Measurements from ENCODE around the gene GHDC. TPM values are rescaled to one million over a fixed set of nuclear protein-coding genes. Genes with fewer than 3 reads are reported as not detected.

Gene GHDC
- total RNA-seq, 2 experiments from 2014 or later = 6.8 to 8.3 TPM

GRCh38 chr17:42178817-42179216 lies 15.5 kb downstream of the GHDC start:
- TF ChIP-seq, protein P1, sequence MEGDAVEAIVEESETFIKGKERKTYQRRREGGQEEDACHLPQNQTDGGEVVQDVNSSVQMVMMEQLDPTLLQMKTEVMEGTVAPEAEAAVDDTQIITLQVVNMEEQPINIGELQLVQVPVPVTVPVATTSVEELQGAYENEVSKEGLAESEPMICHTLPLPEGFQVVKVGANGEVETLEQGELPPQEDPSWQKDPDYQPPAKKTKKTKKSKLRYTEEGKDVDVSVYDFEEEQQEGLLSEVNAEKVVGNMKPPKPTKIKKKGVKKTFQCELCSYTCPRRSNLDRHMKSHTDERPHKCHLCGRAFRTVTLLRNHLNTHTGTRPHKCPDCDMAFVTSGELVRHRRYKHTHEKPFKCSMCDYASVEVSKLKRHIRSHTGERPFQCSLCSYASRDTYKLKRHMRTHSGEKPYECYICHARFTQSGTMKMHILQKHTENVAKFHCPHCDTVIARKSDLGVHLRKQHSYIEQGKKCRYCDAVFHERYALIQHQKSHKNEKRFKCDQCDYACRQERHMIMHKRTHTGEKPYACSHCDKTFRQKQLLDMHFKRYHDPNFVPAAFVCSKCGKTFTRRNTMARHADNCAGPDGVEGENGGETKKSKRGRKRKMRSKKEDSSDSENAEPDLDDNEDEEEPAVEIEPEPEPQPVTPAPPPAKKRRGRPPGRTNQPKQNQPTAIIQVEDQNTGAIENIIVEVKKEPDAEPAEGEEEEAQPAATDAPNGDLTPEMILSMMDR (IDR thresholded peaks at IDR 0.05) = no peak
- Mint-ChIP-seq H3K9me3 (no peaks in the 10 kb centered on the region), H3K4me1 (ENCODE audit: low read depth) (peaks cover 32% of the 10 kb centered on the region), H3K4me3 (peak overlapping the region; percentile 38), H3K36me3 (ENCODE audit: low read depth) (no peaks in the 10 kb centered on the region), H3K27me3 (peaks cover 43% of the 10 kb centered on the region), H3K27ac (no peak overlapping the region)
- CTCF ChIA-PET = no interaction called here
- Histone ChIP-seq H3K27ac (ENCODE audit: low read depth in 1 of 2, low read length in 2 of 2) (no peak overlapping the region), H3K36me3 (ENCODE audit: insufficient read depth, low read length) (no peaks in the 10 kb centered on the region), H3K4me1 (ENCODE audit: insufficient read depth, low read length) (peaks cover 52% of the 10 kb centered on the region), H3K9me3 (ENCODE audit: control insufficient read depth in 1 of 2, insufficient read depth in 1 of 2, low read length in 2 of 2) (peaks cover 0 to 12% of the 10 kb centered on the region in 2 experiments), H3K27me3 (ENCODE audit: control insufficient read depth in 1 of 2, insufficient read depth in 2 of 2, low read length in 2 of 2) (peaks cover 0 to 15% of the 10 kb centered on the region in 2 experiments), H3K4me3 (ENCODE audit: low read length) (no peak overlapping the region)
- POLR2A ChIA-PET = no interaction called here
- ATAC-seq (ENCODE audit: poor library complexity) = no peak
- intact Hi-C loops (cut with DNase I, micrococcal nuclease) = loop anchor here in 1 of 2 experiments (2.0 kb wide), 1 partner anchor 22 kb away; no protein-coding TSS in a partner anchor
- peak in 4 of 14 experiments; percentile 11 to 76 (median 42) for DNase-seq

GRCh38 chr17:42177684-42178083 lies 16.6 kb downstream of the GHDC start:
- H3K4me3 Mint-ChIP-seq = peak overlapping the region; percentile 48
- H3K9me3 ChIP-seq (ENCODE audit: control insufficient read depth in 1 of 2, insufficient read depth in 1 of 2, low read length in 2 of 2) = peaks cover 0 to 12% of the 10 kb centered on the region in 2 experiments
- H3K27ac Mint-ChIP-seq = no peak overlapping the region
- H3K9me3 Mint-ChIP-seq = no peaks in the 10 kb centered on the region
- H3K27ac ChIP-seq (ENCODE audit: low read depth in 1 of 2, low read length in 2 of 2) = no peak overlapping the region
- ChIA-PET CTCF (no interaction called here), POLR2A (no interaction called here)
- H3K27me3 Mint-ChIP-seq = peaks cover 38% of the 10 kb centered on the region
- no peak for DNase-seq
- no peaks in the 10 kb centered on the region for H3K36me3 Mint-ChIP-seq (ENCODE audit: low read depth)
- intact Hi-C loops (cut with DNase I, micrococcal nuclease) = loop anchor here in 1 of 2 experiments (2.0 kb wide), 1 partner anchor 21 kb away; no protein-coding TSS in a partner anchor
- H3K4me3 ChIP-seq (ENCODE audit: low read length) = no peak overlapping the region
- peaks cover 0 to 15% of the 10 kb centered on the region in 2 experiments for H3K27me3 ChIP-seq (ENCODE audit: control insufficient read depth in 1 of 2, insufficient read depth in 2 of 2, low read length in 2 of 2)
- H3K4me1 ChIP-seq (ENCODE audit: insufficient read depth, low read length) = peaks cover 40% of the 10 kb centered on the region
- ATAC-seq (ENCODE audit: poor library complexity) = no peak
- H3K4me1 Mint-ChIP-seq (ENCODE audit: low read depth) = peaks cover 27% of the 10 kb centered on the region
- no peaks in the 10 kb centered on the region for H3K36me3 ChIP-seq (ENCODE audit: insufficient read depth, low read length)
- TF ChIP-seq, protein P1 (IDR thresholded peaks at IDR 0.05) = no peak

DNA sequence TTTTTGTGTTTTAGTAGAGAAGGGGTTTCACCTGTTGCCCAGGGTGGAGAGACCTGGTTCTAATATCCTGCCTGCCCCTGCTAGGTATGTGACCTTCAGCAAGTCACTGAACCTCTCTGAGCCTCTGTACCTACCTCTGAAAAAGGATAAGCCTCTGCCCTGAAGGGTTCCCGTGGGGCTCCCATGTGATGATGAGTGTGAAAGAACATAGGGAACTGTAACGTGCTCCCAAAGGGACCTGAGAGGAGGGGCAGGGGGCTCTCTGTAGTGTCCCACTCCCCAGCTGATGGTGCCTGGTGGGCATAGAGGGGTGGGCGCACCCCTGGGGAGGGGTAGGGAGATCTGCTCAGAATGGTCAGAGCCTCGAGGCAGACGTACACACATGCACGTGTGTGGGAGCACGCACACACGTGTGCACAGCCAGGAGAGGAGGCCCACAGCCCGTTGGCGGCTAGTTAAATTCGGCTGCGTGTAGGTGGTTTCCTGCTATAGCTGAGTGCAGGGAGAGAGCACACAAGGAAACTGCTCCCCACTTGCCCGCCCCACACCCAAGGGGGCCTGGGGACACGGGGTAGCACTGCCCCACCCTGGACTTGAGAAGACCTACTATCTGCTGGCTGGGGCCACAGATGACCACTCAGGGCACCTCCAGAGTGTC lies 20.0 kb downstream of the GHDC start:
- H3K9me3 ChIP-seq (ENCODE audit: control insufficient read depth in 1 of 2, insufficient read depth in 1 of 2, low read length in 2 of 2) = no peaks in the 10 kb centered on the region
- Mint-ChIP-seq H3K27ac (no peak overlapping the region), H3K27me3 (peaks cover 16% of the 10 kb centered on the region), H3K4me1 (ENCODE audit: low read depth) (peaks cover 7% of the 10 kb centered on the region), H3K36me3 (ENCODE audit: low read depth) (no peaks in the 10 kb centered on the region), H3K4me3 (no peak overlapping the region), H3K9me3 (no peaks in the 10 kb centered on the region)
- peaks cover 0 to 3% of the 10 kb centered on the region in 2 experiments for H3K27me3 ChIP-seq (ENCODE audit: control insufficient read depth in 1 of 2, insufficient read depth in 2 of 2, low read length in 2 of 2)
- TF ChIP-seq, protein P1 (IDR thresholded peaks at IDR 0.05) = no peak
- ATAC-seq (ENCODE audit: poor library complexity) = no peak
- no peak overlapping the region for H3K27ac ChIP-seq (ENCODE audit: low read depth in 1 of 2, low read length in 2 of 2)
- DNase-seq = no peak
- H3K36me3 ChIP-seq (ENCODE audit: insufficient read depth, low read length) = no peaks in the 10 kb centered on the region
- H3K4me1 ChIP-seq (ENCODE audit: insufficient read depth, low read length) = peaks cover 15% of the 10 kb centered on the region
- ChIA-PET POLR2A (no interaction called here), CTCF (no interaction called here)
- intact Hi-C loops (cut with DNase I, micrococcal nuclease) = no loop called here
- H3K4me3 ChIP-seq (ENCODE audit: low read length) = no peak overlapping the region

Data from CD4-positive, alpha-beta T cell (primary cell).